ENCODE results near the gene LRIT3. TPM values are rescaled to one million over a fixed set of nuclear protein-coding genes. Genes with fewer than 3 reads are reported as not detected.
"Not testable (repeated sequence)": the region's sequence is repeated elsewhere in the genome, so short reads cannot be mapped to it uniquely, and the experiment has no call there.

The LRIT3 gene
- total RNA-seq, 2 donors from 2014 or later, result 0.07 to 0.73 TPM

- Mint-ChIP-seq H3K4me3 (no peak overlapping the region), H3K27ac (no peak overlapping the region), H3K4me1 (ENCODE audit: low read depth in 2 of 2) (no peaks in the 10 kb centered on the region), H3K27me3 (no peaks in the 10 kb centered on the region), H3K9me3 (no peaks in the 10 kb centered on the region), H3K36me3 (peaks cover 6% of the 10 kb centered on the region)
- no peak for ATAC-seq
- DNase-seq (ENCODE audit: low spot score), result no peak
Observed at GRCh38 chr4:109870061-109870460, 22.2 kb downstream of the LRIT3 start.

DNA sequence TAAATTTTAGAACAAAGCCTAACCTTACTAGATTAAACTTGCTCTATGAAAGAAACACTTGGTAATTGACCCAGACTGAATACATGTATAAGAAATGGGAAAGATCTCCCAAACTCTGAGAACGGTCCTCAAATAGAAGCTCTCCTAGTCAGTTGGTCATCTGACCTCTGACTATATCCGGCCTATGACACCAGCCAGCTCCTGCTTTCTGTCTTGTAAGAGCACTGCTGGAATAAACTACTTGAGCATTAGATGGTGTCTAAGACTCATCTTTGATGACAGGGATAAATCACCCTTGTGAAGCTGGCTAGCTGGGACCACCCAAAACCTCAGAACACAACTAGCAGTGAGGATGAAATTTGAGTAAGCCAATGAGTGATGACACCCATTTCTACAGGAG is 24.2 kb downstream of the LRIT3 start:
- Mint-ChIP-seq H3K4me3 (no peak overlapping the region), H3K4me1 (ENCODE audit: low read depth in 2 of 2) (peaks cover 0 to 2% of the 10 kb centered on the region in 2 donors), H3K9me3 (no peaks in the 10 kb centered on the region), H3K27ac (no peak overlapping the region), H3K36me3 (peaks cover 6% of the 10 kb centered on the region), H3K27me3 (peaks cover 0 to 5% of the 10 kb centered on the region in 2 donors)
- ATAC-seq (no peak), DNase-seq (ENCODE audit: low spot score) (no peak)

DNA sequence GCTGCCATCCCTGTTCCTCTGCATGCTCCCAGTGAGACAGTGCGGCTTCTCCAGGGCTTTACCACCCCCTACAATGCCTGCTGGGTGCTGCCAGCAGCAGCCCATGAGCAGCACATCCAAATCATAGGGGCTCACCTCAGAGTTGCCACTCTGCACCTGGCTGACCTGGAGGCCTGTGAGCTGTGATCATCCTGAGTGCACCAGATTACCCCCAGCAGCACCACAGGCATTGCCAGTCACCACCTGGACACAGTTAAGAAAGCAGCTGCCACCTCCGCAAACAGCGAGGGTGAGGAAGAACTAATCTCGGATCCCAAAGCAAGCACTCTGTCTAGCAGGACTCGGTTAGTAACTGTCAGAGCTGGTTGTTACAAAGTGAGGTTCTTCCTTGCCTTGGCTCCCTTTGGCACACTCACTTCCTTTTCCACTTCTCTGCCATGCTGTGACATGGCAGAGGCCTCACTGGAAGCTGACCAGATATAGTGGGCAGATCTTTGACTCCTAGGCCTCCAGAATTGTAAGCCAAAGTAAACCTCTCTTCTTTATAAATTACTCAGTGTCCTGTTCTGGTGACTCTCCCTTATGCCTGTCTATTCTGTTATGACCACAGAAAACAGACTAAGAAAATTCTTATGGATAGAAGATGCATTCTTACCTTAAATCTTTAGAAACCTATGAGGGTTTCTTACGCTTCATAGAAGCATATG is 25.2 kb downstream of the LRIT3 start:
- Mint-ChIP-seq H3K9me3 (no peaks in the 10 kb centered on the region), H3K4me3 (no peak overlapping the region), H3K27me3 (peaks cover 5% of the 10 kb centered on the region in 2 donors), H3K27ac (no peak overlapping the region), H3K36me3 (peaks cover 6% of the 10 kb centered on the region), H3K4me1 (ENCODE audit: low read depth in 2 of 2) (peaks cover 0 to 2% of the 10 kb centered on the region in 2 donors)
- no peak for DNase-seq (ENCODE audit: low spot score)
- no peak for ATAC-seq

DNA sequence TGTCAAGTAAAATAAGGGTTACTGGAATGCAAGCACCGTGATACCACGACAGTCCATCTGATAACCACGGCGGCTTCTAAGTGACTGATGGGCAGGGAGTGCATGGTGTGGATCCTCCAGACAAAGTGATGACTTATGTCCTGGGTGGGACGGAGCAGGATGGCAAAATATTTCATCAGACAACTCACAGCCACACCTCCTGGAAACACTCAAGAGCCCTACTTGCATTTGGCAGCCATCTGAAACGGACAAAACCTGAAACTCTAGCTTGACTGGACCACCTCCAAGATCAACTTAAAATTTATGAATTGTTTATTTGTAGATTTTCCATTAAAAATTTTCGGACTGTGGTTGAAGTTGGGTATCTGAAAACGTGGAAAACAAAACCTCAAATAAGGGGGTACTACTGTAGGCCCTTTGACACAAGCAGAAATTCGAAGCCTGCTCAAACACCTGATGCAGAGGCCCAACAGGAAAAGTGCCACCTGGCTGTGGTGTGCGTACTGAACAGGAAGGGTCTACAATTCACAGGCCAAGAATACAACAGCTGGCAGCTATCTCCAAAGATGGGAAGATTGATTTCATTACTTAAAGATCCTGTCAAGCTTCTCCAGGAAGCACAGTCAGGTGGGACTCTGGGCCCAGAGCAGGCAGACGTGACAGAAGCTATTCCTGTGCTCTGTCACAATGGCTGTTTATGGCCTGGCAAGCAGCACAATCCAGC is 26.0 kb downstream of the LRIT3 start:
- DNase-seq (ENCODE audit: low spot score) (no peak), ATAC-seq (no peak)
- Mint-ChIP-seq H3K36me3 (peaks cover 6% of the 10 kb centered on the region), H3K9me3 (no peaks in the 10 kb centered on the region), H3K27me3 (peaks cover 5 to 6% of the 10 kb centered on the region in 2 donors), H3K27ac (no peak overlapping the region), H3K4me1 (ENCODE audit: low read depth in 2 of 2) (peaks cover 0 to 2% of the 10 kb centered on the region in 2 donors), H3K4me3 (no peak overlapping the region)

DNA sequence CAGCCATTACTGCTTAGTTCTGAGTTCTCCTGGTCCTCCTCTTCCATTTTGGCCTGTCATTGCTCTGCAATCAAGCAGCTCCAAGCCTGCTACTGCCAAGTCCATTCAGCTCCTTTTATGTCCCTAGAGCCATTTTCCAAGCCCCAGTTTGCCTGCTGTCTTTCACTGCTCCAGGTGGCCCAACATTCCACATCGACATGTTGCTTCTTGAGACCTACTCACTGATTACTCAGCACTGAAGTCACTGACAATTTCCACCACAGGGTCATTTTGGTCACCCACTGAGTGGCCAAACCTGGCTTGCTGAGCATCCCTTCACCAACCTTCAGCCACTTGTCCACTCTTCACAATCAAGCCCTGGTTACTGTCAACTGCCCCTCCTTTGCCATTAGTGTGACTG is 27.2 kb downstream of the LRIT3 start:
- DNase-seq (ENCODE audit: low spot score), result no peak
- Mint-ChIP-seq H3K9me3 (no peaks in the 10 kb centered on the region), H3K4me3 (no peak overlapping the region), H3K36me3 (no peaks in the 10 kb centered on the region), H3K27ac (no peak overlapping the region), H3K27me3 (peaks cover 5 to 6% of the 10 kb centered on the region in 2 donors), H3K4me1 (ENCODE audit: low read depth in 2 of 2) (peaks cover 0 to 2% of the 10 kb centered on the region in 2 donors)
- ATAC-seq, result no peak

- not testable (repeated sequence) for H3K27me3 Mint-ChIP-seq; DNase-seq (ENCODE audit: low spot score); ATAC-seq; H3K9me3 Mint-ChIP-seq; H3K4me3 Mint-ChIP-seq; H3K4me1 Mint-ChIP-seq (ENCODE audit: low read depth in 2 of 2); H3K36me3 Mint-ChIP-seq; H3K27ac Mint-ChIP-seq
Observed at GRCh38 chr4:109875553-109875952, 27.6 kb downstream of the LRIT3 start.

DNA sequence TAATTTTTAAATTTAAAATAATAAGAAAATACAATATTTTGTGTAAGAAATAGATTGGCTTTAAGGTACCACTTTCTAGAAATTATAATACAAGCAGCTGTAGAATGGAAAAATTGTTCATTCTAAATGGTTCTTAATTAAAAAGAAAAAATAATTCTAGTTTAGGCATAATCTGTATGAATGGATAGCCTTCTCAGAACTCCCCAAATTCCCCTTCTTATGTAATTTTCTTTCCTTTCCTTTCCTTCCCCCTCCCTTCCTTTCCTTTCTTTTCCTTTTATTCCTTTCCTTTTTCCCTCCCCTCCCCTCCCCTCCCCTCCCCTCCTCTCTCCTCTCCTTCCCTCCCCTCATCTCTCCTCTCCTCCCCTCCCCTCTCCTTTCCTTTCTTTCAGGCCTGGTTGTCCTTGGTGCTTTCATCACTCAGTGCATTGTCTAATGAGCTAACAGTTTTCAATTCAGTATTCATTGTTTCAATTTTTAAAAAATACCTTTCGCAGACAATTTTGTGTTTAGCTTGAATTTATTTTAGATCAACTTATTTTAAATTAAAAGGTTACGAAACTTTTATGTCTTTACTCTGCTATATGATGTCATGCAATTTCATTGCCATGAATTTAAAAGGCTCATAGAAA is 28.8 kb downstream of the LRIT3 start:
- Mint-ChIP-seq H3K4me1 (ENCODE audit: low read depth in 2 of 2) (peaks cover 0 to 2% of the 10 kb centered on the region in 2 donors), H3K9me3 (no peaks in the 10 kb centered on the region), H3K27ac (no peak overlapping the region), H3K27me3 (peaks cover 5 to 14% of the 10 kb centered on the region in 2 donors), H3K36me3 (no peaks in the 10 kb centered on the region), H3K4me3 (no peak overlapping the region)
- ATAC-seq, result no peak
- no peak for DNase-seq (ENCODE audit: low spot score)

- Mint-ChIP-seq H3K4me3 (no peak overlapping the region), H3K27me3 (peaks cover 9 to 14% of the 10 kb centered on the region in 2 donors), H3K36me3 (no peaks in the 10 kb centered on the region), H3K9me3 (no peaks in the 10 kb centered on the region), H3K27ac (no peak overlapping the region), H3K4me1 (ENCODE audit: low read depth in 2 of 2) (peaks cover 0 to 2% of the 10 kb centered on the region in 2 donors)
- no peak for ATAC-seq
- no peak for DNase-seq (ENCODE audit: low spot score)
Observed at GRCh38 chr4:109877400-109877799, 29.5 kb downstream of the LRIT3 start.

- no peak for ATAC-seq
- no peaks in the 10 kb centered on the region for H3K9me3 Mint-ChIP-seq
- no peak for DNase-seq (ENCODE audit: low spot score)
- H3K27me3 Mint-ChIP-seq, result peaks cover 11 to 20% of the 10 kb centered on the region in 2 donors
- H3K27ac Mint-ChIP-seq, result no peak overlapping the region
- peaks cover 0 to 2% of the 10 kb centered on the region in 2 donors for H3K4me1 Mint-ChIP-seq (ENCODE audit: low read depth in 2 of 2)
- H3K4me3 Mint-ChIP-seq, result no peak overlapping the region
- no peaks in the 10 kb centered on the region for H3K36me3 Mint-ChIP-seq
Observed at GRCh38 chr4:109878355-109878754, 30.4 kb downstream of the LRIT3 start.

- ATAC-seq (no peak), DNase-seq (ENCODE audit: low spot score) (no peak)
- H3K9me3 Mint-ChIP-seq, result no peaks in the 10 kb centered on the region
- peaks cover 0 to 2% of the 10 kb centered on the region in 2 donors for H3K4me1 Mint-ChIP-seq (ENCODE audit: low read depth in 2 of 2)
- H3K4me3 Mint-ChIP-seq, result no peak overlapping the region
- H3K27ac Mint-ChIP-seq, result no peak overlapping the region
- peaks cover 13 to 27% of the 10 kb centered on the region in 2 donors for H3K27me3 Mint-ChIP-seq
- H3K36me3 Mint-ChIP-seq, result no peaks in the 10 kb centered on the region
Observed at GRCh38 chr4:109879081-109879480, 31.2 kb downstream of the LRIT3 start.

GRCh38 chr4:109879636-109880314 is 31.9 kb downstream of the LRIT3 start:
- no peak overlapping the region for H3K27ac Mint-ChIP-seq
- H3K4me1 Mint-ChIP-seq (ENCODE audit: low read depth in 2 of 2), result peaks cover 0 to 2% of the 10 kb centered on the region in 2 donors
- peaks cover 13 to 27% of the 10 kb centered on the region in 2 donors for H3K27me3 Mint-ChIP-seq
- no peak overlapping the region for H3K4me3 Mint-ChIP-seq
- DNase-seq (ENCODE audit: low spot score), result no peak
- ATAC-seq, result peak in 1 of 2 donors; percentile 9
- no peaks in the 10 kb centered on the region for H3K9me3 Mint-ChIP-seq
- H3K36me3 Mint-ChIP-seq, result no peaks in the 10 kb centered on the region

DNA sequence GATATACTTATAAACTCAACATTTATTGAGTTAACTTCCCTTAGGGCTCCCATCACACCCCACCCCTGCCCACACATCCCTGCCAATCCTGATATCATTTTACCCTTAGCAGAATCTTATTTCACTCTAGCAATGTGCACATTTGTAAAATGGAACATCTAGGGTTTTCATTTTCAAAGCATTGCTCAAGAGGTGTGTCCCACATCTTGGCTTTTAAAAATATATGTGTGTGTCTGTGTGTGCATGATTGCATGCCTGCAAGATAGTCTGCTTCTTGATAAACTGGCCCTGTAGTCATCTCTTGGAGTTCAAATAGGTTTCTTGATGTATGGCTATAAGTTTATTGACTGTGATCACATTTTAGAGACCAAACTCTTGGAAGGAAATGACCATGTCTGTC is 38.4 kb downstream of the LRIT3 start:
- peaks cover 8 to 14% of the 10 kb centered on the region in 2 donors for H3K27me3 Mint-ChIP-seq
- no peak for DNase-seq (ENCODE audit: low spot score)
- no peaks in the 10 kb centered on the region for H3K4me1 Mint-ChIP-seq (ENCODE audit: low read depth in 2 of 2)
- no peak for ATAC-seq
- H3K9me3 Mint-ChIP-seq, result no peaks in the 10 kb centered on the region
- no peak overlapping the region for H3K27ac Mint-ChIP-seq
- H3K36me3 Mint-ChIP-seq, result no peaks in the 10 kb centered on the region
- H3K4me3 Mint-ChIP-seq, result no peak overlapping the region

DNA sequence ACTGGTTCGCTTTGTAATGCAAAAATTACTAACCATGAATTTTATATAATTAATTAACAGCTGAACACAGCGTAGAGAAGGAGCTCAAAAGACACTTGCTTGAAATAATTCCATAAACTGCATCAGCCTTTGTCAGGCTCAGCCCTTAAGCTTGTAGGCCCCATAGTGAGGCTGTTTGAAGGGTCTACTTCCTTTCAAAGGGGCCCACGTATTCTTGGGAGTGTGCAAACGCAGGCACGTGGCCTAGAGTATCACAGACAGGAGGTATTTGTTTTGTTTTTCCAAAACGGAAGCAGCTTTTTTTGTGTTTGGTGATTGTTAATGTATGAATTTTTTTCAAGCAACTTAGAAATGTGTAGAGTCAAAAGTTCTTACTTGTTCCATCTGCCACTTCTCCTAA is 39.2 kb downstream of the LRIT3 start:
- Mint-ChIP-seq H3K9me3 (no peaks in the 10 kb centered on the region), H3K4me1 (ENCODE audit: low read depth in 2 of 2) (no peaks in the 10 kb centered on the region), H3K27me3 (peaks cover 6 to 13% of the 10 kb centered on the region in 2 donors), H3K4me3 (no peak overlapping the region), H3K36me3 (no peaks in the 10 kb centered on the region), H3K27ac (no peak overlapping the region)
- DNase-seq (ENCODE audit: low spot score) (no peak), ATAC-seq (no peak)

Measured in natural killer cell treated with Interleukin-12 subunit alpha and Interleukin-12 subunit beta and Interleukin-15 and Interleukin-18, amount 100 ng/mL, for 72 hours (primary cell).